MM.1S (cell line): ENCODE results near the gene NEK2.
A peak's percentile ranks its signal among the peaks of the same experiment; 100 is the strongest.
"Not testable (repeated sequence)": the region's sequence is repeated elsewhere in the genome, so short reads cannot be mapped to it uniquely, and the experiment has no call there.

Experiments used
- DNase-seq: peaks from one replicate; pipeline ENCODE4 v3.0.0-alpha.2; 2015
- H2AFZ ChIP-seq: fragments of 300-600 bp; sonication (generic); 2 replicates; pipeline ENCODE4 v1.6.0; 2016; ENCODE audit warnings: antibody characterized with exemption, low read length
- H3F3A ChIP-seq: fragments of 300-600 bp; sonication (generic); 2 replicates; pipeline ENCODE4 v1.6.1; 2016; ENCODE audit warnings: mild to moderate bottlenecking, antibody characterized with exemption, low read length, moderate library complexity, mixed read lengths; ENCODE audit not compliant: insufficient read depth
- H3K27ac ChIP-seq: fragments of 300-600 bp; sonication (generic); 2 replicates; pipeline ENCODE4 v1.5.1; 2016; ENCODE audit warnings: mild to moderate bottlenecking, low read length
- H3K27me3 ChIP-seq: fragments of 300-600 bp; sonication (generic); replicated peaks from 2 replicates; pipeline ENCODE4 v1.6.0; 2016; ENCODE audit warnings: low read length; ENCODE audit not compliant: insufficient read depth
- H3K36me3 ChIP-seq: fragments of 300-600 bp; sonication (generic); replicated peaks from 2 replicates; pipeline ENCODE4 v1.6.1; 2016; ENCODE audit warnings: mild to moderate bottlenecking, low read length, mixed read lengths; ENCODE audit not compliant: insufficient read depth
- H3K4me1 ChIP-seq: fragments of 300-600 bp; sonication (generic); 2 replicates; pipeline ENCODE4 v1.6.1; 2016; ENCODE audit warnings: low read length, mixed read lengths
- H3K4me2 ChIP-seq: fragments of 300-600 bp; sonication (generic); 2 replicates; pipeline ENCODE4 v1.6.0; 2016; ENCODE audit warnings: low read depth, low read length
- H3K4me3 ChIP-seq: fragments of 300-600 bp; sonication (generic); 2 replicates; pipeline ENCODE4 v1.5.1; 2016; ENCODE audit warnings: low read length, mixed read lengths
- H3K79me2 ChIP-seq: fragments of 300-600 bp; sonication (generic); 2 replicates; pipeline ENCODE4 v1.6.1; 2016; ENCODE audit warnings: mixed run types, low read length, mixed read lengths
- H3K9ac ChIP-seq: fragments of 300-600 bp; sonication (generic); 2 replicates; pipeline ENCODE4 v1.6.1; 2016; ENCODE audit warnings: low read length, mixed read lengths
- H3K9me2 ChIP-seq: fragments of 300-600 bp; sonication (generic); replicated peaks from 2 replicates; pipeline ENCODE4 v1.6.1; 2016; ENCODE audit warnings: mild to moderate bottlenecking, low read length, mixed read lengths; ENCODE audit not compliant: insufficient read depth
- H3K9me3 ChIP-seq: fragments of 300-600 bp; sonication (generic); replicated peaks from 2 replicates; pipeline ENCODE4 v1.6.1; 2016; ENCODE audit warnings: mild to moderate bottlenecking, low read length, mixed read lengths; ENCODE audit not compliant: insufficient read depth
- H4K20me1 ChIP-seq: fragments of 300-600 bp; sonication (generic); 2 replicates; pipeline ENCODE4 v1.6.1; 2016; ENCODE audit warnings: mild to moderate bottlenecking, low read length, moderate library complexity, mixed read lengths; ENCODE audit not compliant: insufficient read depth
- EZH2 ChIP-seq: fragments of 300-600 bp; sonication (generic); optimal IDR thresholded peaks from 2 replicates; pipeline ENCODE3; 2017; ENCODE audit warnings: low read depth, mild to moderate bottlenecking, antibody characterized with exemption, low read length, mixed read lengths
- EZH2phosphoT487 ChIP-seq: fragments of 300-600 bp; sonication (generic); IDR thresholded peaks from 2 replicates; pipeline ENCODE4 v1.6.1; 2018; ENCODE audit warnings: antibody characterized with exemption, low read length
- TF ChIP-seq, protein P1 (sequence below): fragments of 300-600 bp; sonication (generic); IDR thresholded peaks from 2 replicates; pipeline ENCODE4 v1.5.1; 2016; ENCODE audit warnings: antibody characterized with exemption, low read length, mixed read lengths

The NEK2 gene

DNA sequence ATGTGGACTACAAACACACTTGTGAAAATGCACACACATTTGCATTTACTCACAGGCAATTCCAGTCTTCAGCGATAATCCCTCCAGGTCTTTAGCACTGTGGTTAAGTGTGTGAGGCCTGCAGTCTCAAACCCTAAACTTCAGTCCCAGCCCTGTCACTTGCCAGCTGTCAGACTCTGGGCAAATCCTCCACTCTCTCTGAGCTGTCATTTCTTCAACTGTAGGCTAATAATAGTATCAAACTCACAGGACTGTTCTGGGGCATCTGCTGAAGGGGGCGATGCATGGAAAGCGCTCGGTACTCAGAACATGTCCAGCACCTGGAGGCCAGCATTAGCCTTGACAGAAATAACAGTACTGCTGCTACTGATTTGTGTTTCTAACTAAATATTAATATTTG lies 48.2 kb downstream of the NEK2 start:
- H3K27me3 ChIP-seq = no peaks in the 10 kb centered on the region
- H3K9me2 ChIP-seq = no peaks in the 10 kb centered on the region
- no peaks in the 10 kb centered on the region for H3F3A ChIP-seq
- no peak overlapping the region for H3K4me3 ChIP-seq
- no peaks in the 10 kb centered on the region for H3K9me3 ChIP-seq
- no peaks in the 10 kb centered on the region for H4K20me1 ChIP-seq
- no peaks in the 10 kb centered on the region for H3K79me2 ChIP-seq
- H3K9ac ChIP-seq = no peak overlapping the region
- no peaks in the 10 kb centered on the region for H3K4me1 ChIP-seq
- no peak overlapping the region for H3K27ac ChIP-seq
- H2AFZ ChIP-seq = no peak overlapping the region
- no peaks in the 10 kb centered on the region for H3K36me3 ChIP-seq
- H3K4me2 ChIP-seq = no peak overlapping the region
- DNase-seq = no peak
- no peak for TF ChIP-seq EZH2
- TF ChIP-seq EZH2phosphoT487 = no peak
- TF ChIP-seq, protein P1, sequence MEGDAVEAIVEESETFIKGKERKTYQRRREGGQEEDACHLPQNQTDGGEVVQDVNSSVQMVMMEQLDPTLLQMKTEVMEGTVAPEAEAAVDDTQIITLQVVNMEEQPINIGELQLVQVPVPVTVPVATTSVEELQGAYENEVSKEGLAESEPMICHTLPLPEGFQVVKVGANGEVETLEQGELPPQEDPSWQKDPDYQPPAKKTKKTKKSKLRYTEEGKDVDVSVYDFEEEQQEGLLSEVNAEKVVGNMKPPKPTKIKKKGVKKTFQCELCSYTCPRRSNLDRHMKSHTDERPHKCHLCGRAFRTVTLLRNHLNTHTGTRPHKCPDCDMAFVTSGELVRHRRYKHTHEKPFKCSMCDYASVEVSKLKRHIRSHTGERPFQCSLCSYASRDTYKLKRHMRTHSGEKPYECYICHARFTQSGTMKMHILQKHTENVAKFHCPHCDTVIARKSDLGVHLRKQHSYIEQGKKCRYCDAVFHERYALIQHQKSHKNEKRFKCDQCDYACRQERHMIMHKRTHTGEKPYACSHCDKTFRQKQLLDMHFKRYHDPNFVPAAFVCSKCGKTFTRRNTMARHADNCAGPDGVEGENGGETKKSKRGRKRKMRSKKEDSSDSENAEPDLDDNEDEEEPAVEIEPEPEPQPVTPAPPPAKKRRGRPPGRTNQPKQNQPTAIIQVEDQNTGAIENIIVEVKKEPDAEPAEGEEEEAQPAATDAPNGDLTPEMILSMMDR = no peak

DNA sequence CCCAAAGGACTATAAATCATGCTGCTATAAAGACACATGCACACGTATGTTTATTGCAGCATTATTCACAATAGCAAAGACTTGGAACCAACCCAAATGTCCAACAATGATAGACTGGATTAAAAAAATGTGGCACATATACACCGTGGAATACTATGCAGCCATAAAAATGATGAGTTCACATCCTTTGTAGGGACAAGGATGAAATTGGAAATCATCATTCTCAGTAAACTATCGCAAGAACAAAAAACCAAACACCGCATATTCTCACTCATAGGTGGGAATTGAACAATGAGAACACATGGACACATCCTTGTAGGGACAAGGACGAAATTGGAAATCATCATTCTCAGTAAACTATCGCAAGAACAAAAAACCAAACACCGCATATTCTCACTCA lies 49.6 kb downstream of the NEK2 start:
- H3K27me3 ChIP-seq, H3K4me3 ChIP-seq, DNase-seq, H3K4me2 ChIP-seq, H3K4me1 ChIP-seq, H3K27ac ChIP-seq, H3K9ac ChIP-seq, H3K9me2 ChIP-seq, H2AFZ ChIP-seq, H3F3A ChIP-seq, H4K20me1 ChIP-seq, H3K9me3 ChIP-seq, H3K36me3 ChIP-seq, H3K79me2 ChIP-seq: not testable (repeated sequence)

- Histone ChIP-seq H3K9ac (no peak overlapping the region), H3K36me3 (no peaks in the 10 kb centered on the region), H3K9me2 (no peaks in the 10 kb centered on the region), H3K4me3 (no peak overlapping the region), H3K27me3 (no peaks in the 10 kb centered on the region), H2AFZ (no peak overlapping the region), H3K4me1 (no peaks in the 10 kb centered on the region), H3K27ac (no peak overlapping the region), H3F3A (no peaks in the 10 kb centered on the region), H4K20me1 (no peaks in the 10 kb centered on the region), H3K9me3 (no peaks in the 10 kb centered on the region), H3K4me2 (no peak overlapping the region), H3K79me2 (no peaks in the 10 kb centered on the region)
- peak; percentile 45 for DNase-seq
- TF ChIP-seq EZH2 = no peak
- TF ChIP-seq, protein P1 = peak; percentile 50
Observed at GRCh38 chr1:211625040-211625439, 50.4 kb downstream of the NEK2 start.

DNA sequence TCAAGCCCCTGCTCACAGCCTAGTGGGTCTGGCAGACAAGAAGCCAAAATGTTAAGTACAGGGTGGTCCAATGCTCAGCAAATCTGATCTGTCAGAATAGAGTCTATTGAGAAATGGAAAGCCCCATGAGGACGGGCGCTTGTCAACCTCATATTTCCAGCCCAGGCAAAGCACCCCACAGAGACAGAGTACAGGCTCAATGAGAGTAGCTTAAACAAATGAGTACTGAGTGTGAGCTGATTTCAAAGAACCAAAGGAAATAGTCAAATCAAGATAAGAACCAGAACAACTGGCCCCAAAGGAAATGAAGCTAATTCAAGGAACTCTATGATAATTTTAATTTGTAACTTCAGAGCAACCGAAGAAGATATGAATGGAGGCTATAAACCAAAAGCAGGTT lies 51.9 kb downstream of the NEK2 start:
- H3K4me1 ChIP-seq = no peaks in the 10 kb centered on the region
- H4K20me1 ChIP-seq = no peaks in the 10 kb centered on the region
- H3K9me3 ChIP-seq = no peaks in the 10 kb centered on the region
- TF ChIP-seq EZH2phosphoT487 (no peak), EZH2 (no peak)
- TF ChIP-seq, protein P1 = no peak
- no peaks in the 10 kb centered on the region for H3K36me3 ChIP-seq
- H3K4me2 ChIP-seq = no peak overlapping the region
- H3K27me3 ChIP-seq = no peaks in the 10 kb centered on the region
- no peak overlapping the region for H3K27ac ChIP-seq
- H2AFZ ChIP-seq = no peak overlapping the region
- H3F3A ChIP-seq = no peaks in the 10 kb centered on the region
- H3K79me2 ChIP-seq = no peaks in the 10 kb centered on the region
- no peak for DNase-seq
- no peak overlapping the region for H3K4me3 ChIP-seq
- H3K9ac ChIP-seq = no peak overlapping the region
- H3K9me2 ChIP-seq = no peaks in the 10 kb centered on the region
